GM21447 (cell line): ENCODE results near the gene LDB1.

Experiments used
- ATAC-seq: cut with Tn5 transposase; IDR thresholded peaks from one replicate; pipeline ENCODE4 v1.9.1; 2021; ENCODE audit not compliant: unreplicated experiment

LDB1 gene

GRCh38 chr10:102065561-102066398 lies 54.4 kb downstream of the LDB1 start:
- ATAC-seq, result peak; percentile 15

- peak; percentile 89 for ATAC-seq
Measured at GRCh38 chr10:102064868-102065560, 55.2 kb downstream of the LDB1 start, which contains the start of gene HPS6. Gene HPS6 (plus strand): TSS chr10:102065349. CDS start chr10:102065475, 126 bp downstream.

DNA sequence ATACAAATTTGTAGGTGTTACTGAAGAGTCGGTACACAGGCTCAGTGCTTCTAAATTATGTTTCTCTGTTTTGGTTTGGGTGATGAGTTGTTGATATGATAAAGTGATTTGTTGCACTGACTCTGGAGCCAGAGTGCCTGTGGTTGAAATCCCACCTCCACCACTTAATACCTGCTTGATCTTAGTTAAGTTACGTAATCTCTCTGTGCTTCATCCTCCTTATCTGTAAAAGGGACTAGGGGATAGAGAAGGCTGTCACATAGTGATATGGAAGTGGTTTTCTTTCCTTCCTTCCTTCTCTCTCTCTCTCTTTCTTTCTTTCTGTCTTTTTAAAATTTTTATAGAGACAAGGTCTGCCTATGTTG lies 55.7 kb downstream of the LDB1 start:
- no peak for ATAC-seq

DNA sequence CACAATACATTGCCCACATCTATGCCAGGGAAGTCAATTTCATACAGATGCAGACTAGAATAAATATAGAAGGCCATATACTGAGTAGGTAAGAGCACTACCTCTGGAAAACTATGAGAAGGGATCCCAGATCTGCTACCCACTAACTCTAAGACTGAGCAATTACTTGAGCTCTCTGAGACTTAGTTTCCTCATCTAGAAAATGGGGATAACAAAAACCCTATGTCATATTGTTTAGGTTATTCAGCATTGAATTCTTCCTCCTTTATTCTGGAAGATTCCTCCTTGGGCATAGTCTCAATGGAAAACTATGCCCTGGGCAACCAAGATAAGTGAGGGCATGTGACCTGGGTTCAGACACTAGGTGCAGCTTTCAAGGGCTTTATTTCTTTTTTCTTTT lies 60.2 kb downstream of the LDB1 start:
- ATAC-seq, result no peak
